Pulmonary artery endothelial cell (primary cell): Measurements from ENCODE around the gene FGF1. TPM values are rescaled to one million over a fixed set of nuclear protein-coding genes. Genes with fewer than 3 reads are reported as not detected.

ENCODE experiments used
- DNase-seq: peaks from one replicate; pipeline ENCODE4 v3.0.0-alpha.2; 2011; ENCODE audit warnings: low read depth, low spot score
- total RNA-seq: library from RNA; depleted of rRNA; stranded (reverse); fragments of >200 nt; gene quantifications from 2 replicates; pipeline ENCODE4 v1.2.3, GENCODE V29; 2014

The FGF1 gene
- total RNA-seq, 1 donor from 2014 or later = not detected

- DNase-seq = no peak
Measured at GRCh38 chr5:142697356-142698255, 11.7 kb upstream of the FGF1 start.

GRCh38 chr5:142696379-142696778 lies 10.5 kb upstream of the FGF1 start:
- DNase-seq = no peak

DNA sequence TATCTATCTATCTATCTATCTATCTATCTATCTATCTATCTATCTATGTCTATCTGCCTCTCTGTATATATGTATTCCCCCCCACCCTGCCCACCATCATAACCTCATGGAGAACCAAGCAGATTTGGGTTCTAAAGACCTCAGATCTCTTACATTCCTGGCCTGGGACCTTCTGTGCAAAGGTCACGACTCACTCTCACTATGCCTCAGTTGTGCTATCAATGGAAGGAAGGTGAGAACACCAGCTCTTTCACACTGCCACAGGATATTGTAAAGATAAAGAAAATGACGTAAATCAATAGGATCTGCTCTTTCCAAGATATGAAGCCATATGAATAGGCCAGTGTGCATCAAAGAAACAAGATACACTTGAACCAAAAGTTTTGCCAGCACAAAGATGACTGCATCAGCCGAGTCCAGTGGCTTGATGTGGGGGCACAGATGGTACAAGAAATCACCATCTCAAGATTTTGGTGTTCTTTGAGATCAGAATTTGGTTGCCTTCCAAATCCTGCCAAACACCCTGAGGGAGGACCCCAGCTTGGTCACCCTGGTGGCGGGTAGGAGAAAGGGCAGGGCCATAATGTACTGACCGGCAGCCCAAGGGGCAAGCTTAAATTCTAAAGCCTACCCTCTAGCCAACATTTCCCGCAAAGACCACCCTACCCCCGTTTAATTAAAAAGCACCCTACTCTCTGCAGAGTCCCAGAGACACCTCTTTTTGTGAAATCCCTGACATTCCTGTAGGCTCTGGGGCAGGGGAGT lies 8.4 kb upstream of the FGF1 start:
- no peak for DNase-seq

GRCh38 chr5:142692321-142692894 lies 6.5 kb upstream of the FGF1 start:
- no peak for DNase-seq

GRCh38 chr5:142690667-142691066 lies 4.8 kb upstream of the FGF1 start:
- no peak for DNase-seq

GRCh38 chr5:142689081-142689480 lies 3.2 kb upstream of the FGF1 start:
- DNase-seq = no peak

GRCh38 chr5:142688281-142688989 lies 2.5 kb upstream of the FGF1 start:
- DNase-seq = no peak

DNA sequence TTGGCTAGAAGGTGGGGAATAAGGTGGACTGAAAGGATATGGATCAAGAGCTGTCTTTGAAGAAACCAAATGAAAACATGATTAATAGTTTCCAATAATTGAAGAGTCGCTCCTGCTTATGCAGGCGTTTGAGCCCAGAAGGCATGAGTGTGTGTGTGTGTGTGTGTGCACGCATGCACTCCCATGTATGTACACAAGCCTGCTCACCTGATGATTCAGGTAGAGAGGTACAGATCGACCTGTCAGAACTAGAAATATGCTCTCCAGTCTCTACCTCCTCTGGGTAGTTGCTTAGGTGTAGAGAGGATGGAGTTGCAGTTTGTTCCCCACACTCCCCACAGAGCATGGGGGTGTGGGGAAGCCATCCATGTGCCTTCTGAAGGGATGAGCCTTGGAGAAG lies 1.1 kb upstream of the FGF1 start:
- DNase-seq = no peak

DNA sequence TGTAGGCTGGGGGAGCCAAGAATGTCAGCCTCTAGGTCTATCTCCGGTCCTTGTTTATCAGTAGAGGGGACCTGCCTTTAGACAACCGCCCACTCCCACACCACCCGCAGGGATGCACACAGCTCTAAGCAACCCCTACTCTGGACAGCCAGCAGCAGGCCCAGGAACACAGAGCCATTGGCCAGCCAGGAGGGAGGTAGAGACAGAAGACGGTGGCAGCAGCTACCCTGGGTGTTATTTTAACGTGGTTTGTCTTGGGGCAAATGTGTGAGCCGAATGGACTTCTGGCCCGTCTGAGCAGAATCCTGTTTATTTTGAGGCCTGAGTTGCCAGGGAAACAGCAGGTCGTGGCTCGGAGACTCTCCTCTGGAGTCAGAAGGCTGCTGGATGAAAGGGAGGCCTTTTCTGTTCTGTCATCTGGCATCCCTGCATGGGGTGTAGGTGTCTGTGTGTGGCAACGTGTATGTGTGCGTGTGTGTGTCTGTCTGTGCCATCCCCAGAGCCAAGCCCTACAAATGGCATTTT lies 382 bp upstream of the FGF1 start:
- DNase-seq = no peak

- DNase-seq = no peak
Measured at GRCh38 chr5:142684508-142685041, 1.3 kb downstream of the FGF1 start.

GRCh38 chr5:142683881-142684505 lies 1.9 kb downstream of the FGF1 start:
- DNase-seq = no peak

- DNase-seq = no peak
Measured at GRCh38 chr5:142683116-142683515, 2.8 kb downstream of the FGF1 start.

GRCh38 chr5:142680605-142681259 lies 5.2 kb downstream of the FGF1 start:
- DNase-seq = no peak

DNA sequence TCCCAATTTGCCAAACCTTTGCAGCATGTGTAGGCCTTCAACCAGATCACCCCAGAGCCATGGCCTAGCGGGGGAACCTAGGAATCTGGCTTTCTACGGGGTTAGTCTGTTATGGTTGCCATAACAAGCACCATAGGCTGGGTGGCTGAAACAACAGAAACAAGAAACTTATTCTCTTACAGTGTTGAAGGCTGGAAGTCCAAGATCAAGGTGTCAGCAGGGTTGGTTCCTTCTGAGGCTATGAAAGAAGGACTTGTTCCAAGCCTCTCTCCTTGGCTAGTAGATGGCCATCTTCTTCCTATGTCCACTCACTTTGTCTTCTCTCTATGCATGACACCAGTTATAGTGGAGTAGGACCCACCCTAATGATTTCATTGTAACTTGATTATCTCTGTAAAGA lies 6.1 kb downstream of the FGF1 start:
- no peak for DNase-seq

DNA sequence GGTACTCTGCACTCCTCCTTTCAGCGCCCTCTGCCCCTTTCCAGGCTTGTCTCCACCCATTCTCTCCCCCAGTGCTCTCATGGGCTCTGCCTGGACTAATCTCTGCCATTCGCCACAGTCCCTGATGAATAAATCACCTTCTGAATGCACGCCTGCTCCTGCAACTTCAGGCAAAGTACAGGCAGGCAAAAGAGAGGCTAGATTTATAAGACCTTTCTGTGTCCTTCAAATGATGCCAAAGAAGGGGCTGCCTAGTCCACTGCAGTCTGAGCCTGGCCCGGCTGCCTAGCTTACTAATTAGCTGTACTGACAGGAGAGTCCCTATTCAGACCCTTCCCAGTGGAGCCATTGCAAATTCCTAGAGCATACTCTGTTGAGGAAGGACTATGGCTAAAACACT lies 7.4 kb downstream of the FGF1 start:
- no peak for DNase-seq

DNA sequence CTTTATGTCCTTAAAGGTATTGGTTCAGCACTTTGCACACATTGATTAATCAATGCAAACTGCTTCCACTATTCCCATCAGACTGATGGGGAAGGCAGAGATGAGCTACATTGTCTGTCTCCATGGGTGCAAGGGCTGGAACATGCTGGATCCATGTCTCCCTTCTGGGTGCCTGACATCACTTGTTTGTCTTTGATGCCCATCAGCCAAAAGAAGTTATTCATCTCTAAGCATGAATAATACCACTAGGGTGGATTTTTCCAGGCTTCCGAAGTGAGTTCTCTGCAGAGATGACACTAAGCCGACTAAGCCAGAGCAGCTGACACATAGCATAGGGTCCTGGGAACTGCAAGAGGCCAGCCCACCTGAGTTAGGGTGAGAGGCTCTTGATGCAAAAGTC lies 8.7 kb downstream of the FGF1 start:
- no peak for DNase-seq

- no peak for DNase-seq
Measured at GRCh38 chr5:142676318-142676717, 9.6 kb downstream of the FGF1 start.

- peak; percentile 30 for DNase-seq
Measured at GRCh38 chr5:142674531-142675469, 11.1 kb downstream of the FGF1 start.

GRCh38 chr5:142671801-142672200 lies 14.1 kb downstream of the FGF1 start:
- DNase-seq = no peak
